Measurements from ENCODE around the gene NKAIN1. TPM values are rescaled to one million over a fixed set of nuclear protein-coding genes. Genes with fewer than 3 reads are reported as not detected.

The NKAIN1 gene
- total RNA-seq, 3 donors from 2014 or later (not counting 1 experiment from before 2014, with no cell fraction given), result not detected

GRCh38 chr1:31215065-31215570, 24.6 kb downstream of the NKAIN1 start:
- Histone ChIP-seq H3K4me3 (ENCODE audit: low read length) (no peak overlapping the region), H3K27me3 (ENCODE audit: control insufficient read depth, insufficient read depth, low read length) (no peaks in the 10 kb centered on the region), H3K36me3 (ENCODE audit: control insufficient read depth, insufficient read depth, low read length) (no peaks in the 10 kb centered on the region), H3K9me3 (ENCODE audit: control insufficient read depth, insufficient read depth, low read length) (no peaks in the 10 kb centered on the region), H3K27ac (ENCODE audit: low read length) (no peak overlapping the region), H3K4me1 (ENCODE audit: control insufficient read depth, insufficient read depth, low read length) (no peaks in the 10 kb centered on the region)
- TF ChIP-seq, protein P1, sequence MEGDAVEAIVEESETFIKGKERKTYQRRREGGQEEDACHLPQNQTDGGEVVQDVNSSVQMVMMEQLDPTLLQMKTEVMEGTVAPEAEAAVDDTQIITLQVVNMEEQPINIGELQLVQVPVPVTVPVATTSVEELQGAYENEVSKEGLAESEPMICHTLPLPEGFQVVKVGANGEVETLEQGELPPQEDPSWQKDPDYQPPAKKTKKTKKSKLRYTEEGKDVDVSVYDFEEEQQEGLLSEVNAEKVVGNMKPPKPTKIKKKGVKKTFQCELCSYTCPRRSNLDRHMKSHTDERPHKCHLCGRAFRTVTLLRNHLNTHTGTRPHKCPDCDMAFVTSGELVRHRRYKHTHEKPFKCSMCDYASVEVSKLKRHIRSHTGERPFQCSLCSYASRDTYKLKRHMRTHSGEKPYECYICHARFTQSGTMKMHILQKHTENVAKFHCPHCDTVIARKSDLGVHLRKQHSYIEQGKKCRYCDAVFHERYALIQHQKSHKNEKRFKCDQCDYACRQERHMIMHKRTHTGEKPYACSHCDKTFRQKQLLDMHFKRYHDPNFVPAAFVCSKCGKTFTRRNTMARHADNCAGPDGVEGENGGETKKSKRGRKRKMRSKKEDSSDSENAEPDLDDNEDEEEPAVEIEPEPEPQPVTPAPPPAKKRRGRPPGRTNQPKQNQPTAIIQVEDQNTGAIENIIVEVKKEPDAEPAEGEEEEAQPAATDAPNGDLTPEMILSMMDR (IDR thresholded peaks at IDR 0.05), result no peak
- intact Hi-C loops (cut with micrococcal nuclease), result no loop called here
- Mint-ChIP-seq H3K4me3 (no peak overlapping the region), H3K9me3 (no peaks in the 10 kb centered on the region), H3K4me1 (no peaks in the 10 kb centered on the region), H3K36me3 (no peaks in the 10 kb centered on the region), H3K27me3 (ENCODE audit: low read depth in 2 of 2) (peaks cover 2 to 9% of the 10 kb centered on the region in 2 donors), H3K27ac (no peak overlapping the region)
- ATAC-seq (no peak), DNase-seq (no peak)
- WGBS (ENCODE audit: insufficient coverage), result 74% methylated on average over 11 of the region's 11 CpGs

- Histone ChIP-seq H3K4me1 (ENCODE audit: control insufficient read depth, insufficient read depth, low read length) (no peaks in the 10 kb centered on the region), H3K27ac (ENCODE audit: low read length) (no peak overlapping the region), H3K36me3 (ENCODE audit: control insufficient read depth, insufficient read depth, low read length) (no peaks in the 10 kb centered on the region), H3K27me3 (ENCODE audit: control insufficient read depth, insufficient read depth, low read length) (no peaks in the 10 kb centered on the region), H3K9me3 (ENCODE audit: control insufficient read depth, insufficient read depth, low read length) (no peaks in the 10 kb centered on the region), H3K4me3 (ENCODE audit: low read length) (no peak overlapping the region)
- Mint-ChIP-seq H3K4me3 (no peak overlapping the region), H3K27me3 (ENCODE audit: low read depth in 2 of 2) (peaks cover 2 to 9% of the 10 kb centered on the region in 2 donors), H3K4me1 (no peaks in the 10 kb centered on the region), H3K36me3 (no peaks in the 10 kb centered on the region), H3K9me3 (no peaks in the 10 kb centered on the region), H3K27ac (no peak overlapping the region)
- ATAC-seq (no peak), DNase-seq (no peak)
- TF ChIP-seq, protein P1 (IDR thresholded peaks at IDR 0.05), result no peak
- 61% methylated on average over 12 of the region's 12 CpGs for WGBS (ENCODE audit: insufficient coverage)
- intact Hi-C loops (cut with micrococcal nuclease), result no loop called here
These were observed 25.2 kb downstream of the NKAIN1 start for GRCh38 chr1:31214316-31215064.

- H3K9me3 ChIP-seq (ENCODE audit: control insufficient read depth, insufficient read depth, low read length), result no peaks in the 10 kb centered on the region
- DNase-seq, result no peak
- no peaks in the 10 kb centered on the region for H3K36me3 Mint-ChIP-seq
These were observed 31.2 kb downstream of the NKAIN1 start for GRCh38 chr1:31208361-31208945.

More at GRCh38 chr1:31208361-31208945, 31.2 kb downstream of the NKAIN1 start:
- no peaks in the 10 kb centered on the region for H3K4me1 Mint-ChIP-seq
- peaks cover 5 to 9% of the 10 kb centered on the region in 2 donors for H3K27me3 Mint-ChIP-seq (ENCODE audit: low read depth in 2 of 2)
- no peaks in the 10 kb centered on the region for H3K27me3 ChIP-seq (ENCODE audit: control insufficient read depth, insufficient read depth, low read length)
- intact Hi-C loops (cut with micrococcal nuclease), result no loop called here
- 82% methylated on average over 9 of the region's 9 CpGs for WGBS (ENCODE audit: insufficient coverage)
- TF ChIP-seq, protein P1 (IDR thresholded peaks at IDR 0.05), result no peak
- H3K4me3 ChIP-seq (ENCODE audit: low read length), result no peak overlapping the region
- H3K27ac ChIP-seq (ENCODE audit: low read length), result no peak overlapping the region
- no peaks in the 10 kb centered on the region for H3K36me3 ChIP-seq (ENCODE audit: control insufficient read depth, insufficient read depth, low read length)
- no peak for ATAC-seq
- H3K9me3 Mint-ChIP-seq, result no peaks in the 10 kb centered on the region
- no peak overlapping the region for H3K27ac Mint-ChIP-seq
- no peaks in the 10 kb centered on the region for H3K4me1 ChIP-seq (ENCODE audit: control insufficient read depth, insufficient read depth, low read length)
- no peak overlapping the region for H3K4me3 Mint-ChIP-seq
